SK-N-SH treated with all-trans-retinoic acid at 6 μM for 48 hours (cell line): Measurements from ENCODE around the gene PON2.
"Not testable (repeated sequence)": the region's sequence is repeated elsewhere in the genome, so short reads cannot be mapped to it uniquely, and the experiment has no call there.

ENCODE experiments used
- ATAC-seq: fragments of 200-7000 bp; cut with Tn5 transposase; 3 replicates; pipeline ENCODE4 v1.9.1; 2020; ENCODE audit warnings: mild to moderate bottlenecking, moderate library complexity
- ARNTL ChIP-seq: fragments of 450-650 bp; formaldehyde crosslinking; IDR thresholded peaks from 2 replicates; pipeline ENCODE4 v1.5.0; 2020; ENCODE audit warnings: low read depth, mild to moderate bottlenecking, moderate library complexity, borderline replicate concordance
- BACH2 ChIP-seq: fragments of 250-450 bp; sonication (Bioruptor Pico); IDR thresholded peaks from 2 replicates; pipeline ENCODE4 v1.9.0; 2021; ENCODE audit warnings: mild to moderate bottlenecking, borderline replicate concordance
- CREB5 ChIP-seq: fragments of 250-450 bp; sonication (Bioruptor Pico); IDR thresholded peaks from 2 replicates; pipeline ENCODE4 v1.5.1; 2020; ENCODE audit warnings: low read depth, mild to moderate bottlenecking, moderate library complexity
- CSDC2 ChIP-seq: fragments of 250-450 bp; sonication (Bioruptor Pico); IDR thresholded peaks from 2 replicates; pipeline ENCODE4 v1.5.0; 2020; ENCODE audit warnings: mild to moderate bottlenecking, moderate library complexity
- CSRNP3 ChIP-seq: fragments of 250-450 bp; sonication (Bioruptor Pico); IDR thresholded peaks from 2 replicates; pipeline ENCODE4 v1.5.1; 2021; ENCODE audit warnings: mild to moderate bottlenecking, moderate library complexity
- ESRRG ChIP-seq: fragments of 250-450 bp; sonication (Bioruptor Pico); IDR thresholded peaks from 2 replicates; pipeline ENCODE4 v1.6.1; 2021; ENCODE audit warnings: mild to moderate bottlenecking
- GLIS3 ChIP-seq: fragments of 250-450 bp; sonication (Bioruptor Pico); IDR thresholded peaks from 2 replicates; pipeline ENCODE4 v1.5.0; 2020; ENCODE audit warnings: mild to moderate bottlenecking, moderate library complexity
- OSR1 ChIP-seq: fragments of 250-450 bp; sonication (Bioruptor Pico); IDR thresholded peaks from 2 replicates; pipeline ENCODE4 v1.8.0; 2022; ENCODE audit warnings: moderate library complexity, mild to moderate bottlenecking, inconsistent platforms
- PATZ1 ChIP-seq: fragments of 250-450 bp; sonication (Bioruptor Pico); IDR thresholded peaks from 2 replicates; pipeline ENCODE4 v1.8.0; 2020; ENCODE audit warnings: mild to moderate bottlenecking, moderate library complexity, borderline replicate concordance
- POU6F1 ChIP-seq: fragments of 250-450 bp; sonication (Bioruptor Pico); IDR thresholded peaks from 2 replicates; pipeline ENCODE4 v1.8.0; 2021; ENCODE audit warnings: low read depth, mild to moderate bottlenecking, moderate library complexity, borderline replicate concordance
- RARB ChIP-seq: fragments of 250-450 bp; sonication (Bioruptor Pico); IDR thresholded peaks from 2 replicates; pipeline ENCODE4 v1.8.0; 2021; ENCODE audit warnings: mild to moderate bottlenecking, moderate library complexity
- SNAI2 ChIP-seq: fragments of 250-450 bp; sonication (Bioruptor Pico); IDR thresholded peaks from 2 replicates; pipeline ENCODE4 v1.5.0; 2020; ENCODE audit warnings: mild to moderate bottlenecking, moderate library complexity
- TCF4 ChIP-seq: fragments of 250-450 bp; sonication (Bioruptor Pico); IDR thresholded peaks from 2 replicates; pipeline ENCODE4 v1.8.0; 2021; ENCODE audit warnings: mild to moderate bottlenecking, moderate library complexity, borderline replicate concordance
- TOX ChIP-seq: fragments of 250-450 bp; sonication (Bioruptor Pico); IDR thresholded peaks from 2 replicates; pipeline ENCODE4 v1.8.0; 2021; ENCODE audit warnings: mild to moderate bottlenecking, moderate library complexity, borderline replicate concordance
- TSHZ2 ChIP-seq: fragments of 250-450 bp; sonication (Bioruptor Pico); IDR thresholded peaks from 2 replicates; pipeline ENCODE4 v1.5.0; 2020; ENCODE audit warnings: mild to moderate bottlenecking, moderate library complexity
- ZC3H10 ChIP-seq: fragments of 250-450 bp; sonication (Bioruptor Pico); IDR thresholded peaks from 2 replicates; pipeline ENCODE4 v1.5.1; 2021; ENCODE audit warnings: mild to moderate bottlenecking, moderate library complexity
- ZFP3 ChIP-seq: fragments of 250-450 bp; sonication (Bioruptor Pico); IDR thresholded peaks from 2 replicates; pipeline ENCODE4 v1.5.0; 2020; ENCODE audit warnings: mild to moderate bottlenecking, moderate library complexity
- ZFP30 ChIP-seq: fragments of 450-650 bp; formaldehyde crosslinking; IDR thresholded peaks from 2 replicates; pipeline ENCODE4 v1.5.0; 2022; ENCODE audit warnings: mild to moderate bottlenecking, moderate library complexity
- ZNF565 ChIP-seq: fragments of 450-650 bp; formaldehyde crosslinking; conservative IDR thresholded peaks from 2 replicates; pipeline ENCODE4 v1.5.0; 2020; ENCODE audit warnings: low read depth, mild to moderate bottlenecking, moderate library complexity
- ZNF70 ChIP-seq: fragments of 450-650 bp; formaldehyde crosslinking; IDR thresholded peaks from 2 replicates; pipeline ENCODE4 v1.5.0; 2020; ENCODE audit warnings: mild to moderate bottlenecking, moderate library complexity
- ZNF8 ChIP-seq: fragments of 450-650 bp; formaldehyde crosslinking; IDR thresholded peaks from 2 replicates; pipeline ENCODE4 v1.5.0; 2020; ENCODE audit warnings: mild to moderate bottlenecking, moderate library complexity

The PON2 gene

GRCh38 chr7:95467912-95468607, 33.2 kb upstream of the PON2 start:
- no peak for TF ChIP-seq TCF4
- no peak for TF ChIP-seq RARB (CRISPR knock-in tag)
- no peak for TF ChIP-seq ZFP30 (CRISPR knock-in tag)
- TF ChIP-seq ZNF8 (CRISPR knock-in tag): no peak
- TF ChIP-seq PATZ1: no peak
- TF ChIP-seq ZNF565 (CRISPR knock-in tag): no peak
- no peak for TF ChIP-seq ZFP3 (CRISPR knock-in tag)
- TF ChIP-seq ZC3H10 (CRISPR knock-in tag): no peak
- TF ChIP-seq BACH2 (CRISPR knock-in tag): no peak
- TF ChIP-seq GLIS3 (CRISPR knock-in tag): no peak
- TF ChIP-seq TOX (CRISPR knock-in tag): no peak
- no peak for TF ChIP-seq ARNTL
- no peak for TF ChIP-seq ZNF70 (CRISPR knock-in tag)
- no peak for TF ChIP-seq TSHZ2 (CRISPR knock-in tag)
- no peak for TF ChIP-seq CSRNP3 (CRISPR knock-in tag)
- no peak for TF ChIP-seq CSDC2 (CRISPR knock-in tag)
- TF ChIP-seq POU6F1 (CRISPR knock-in tag): no peak
- TF ChIP-seq ESRRG (CRISPR knock-in tag): no peak
- no peak for TF ChIP-seq SNAI2 (CRISPR knock-in tag)
- no peak for TF ChIP-seq CREB5 (CRISPR knock-in tag)
- ATAC-seq: no peak

GRCh38 chr7:95460653-95461052, 25.8 kb upstream of the PON2 start:
- ATAC-seq: not testable (repeated sequence)

- TF ChIP-seq CSDC2 (CRISPR knock-in tag): no peak
- TF ChIP-seq TSHZ2 (CRISPR knock-in tag): no peak
- no peak for TF ChIP-seq TOX (CRISPR knock-in tag)
- TF ChIP-seq GLIS3 (CRISPR knock-in tag): no peak
- TF ChIP-seq ZNF565 (CRISPR knock-in tag): no peak
- TF ChIP-seq BACH2 (CRISPR knock-in tag): no peak
- TF ChIP-seq TCF4: no peak
- no peak for TF ChIP-seq ZFP3 (CRISPR knock-in tag)
- TF ChIP-seq ARNTL: no peak
- TF ChIP-seq ZFP30 (CRISPR knock-in tag): no peak
- no peak for TF ChIP-seq ZC3H10 (CRISPR knock-in tag)
- TF ChIP-seq ZNF8 (CRISPR knock-in tag): no peak
- no peak for TF ChIP-seq RARB (CRISPR knock-in tag)
- no peak for TF ChIP-seq CSRNP3 (CRISPR knock-in tag)
- TF ChIP-seq ZNF70 (CRISPR knock-in tag): no peak
- TF ChIP-seq OSR1: no peak
- TF ChIP-seq SNAI2 (CRISPR knock-in tag): no peak
- ATAC-seq: no peak
These were observed 23.1 kb upstream of the PON2 start for GRCh38 chr7:95457947-95458346.
